ENCODE results near the gene NOL11. TPM values are rescaled to one million over a fixed set of nuclear protein-coding genes. Genes with fewer than 3 reads are reported as not detected.

Gene NOL11
- total and polyA plus RNA-seq, 2 of the 8 experiments (the other 6 are each of a cell fraction or from before 2014, with no cell fraction given): 58.0 to 97.2 TPM

GRCh38 chr17:67682196-67682595, 35.5 kb upstream of the NOL11 start (continued):
- no peak for TF ChIP-seq CHD7 (IDR thresholded peaks at IDR 0.05; ENCODE audit: insufficient replicate concordance, low read length)
